Stimulated activated CD8-positive, alpha-beta memory T cell treated with anti-CD3 and anti-CD28 coated beads, Interleukin-7, amount 100 ng/mL, for 1 hour (primary cell): Measurements from ENCODE around the gene OSR1.
A peak's percentile ranks its signal among the peaks of the same experiment; 100 is the strongest.
"Not testable (repeated sequence)": the region's sequence is repeated elsewhere in the genome, so short reads cannot be mapped to it uniquely, and the experiment has no call there.

Experiments
- DNase-seq, 2 donors: peaks; one replicate each; pipeline ENCODE4 v3.0.0-alpha.2; 2020; ENCODE audit warnings: low read depth in 2 of 2

The OSR1 gene

DNA sequence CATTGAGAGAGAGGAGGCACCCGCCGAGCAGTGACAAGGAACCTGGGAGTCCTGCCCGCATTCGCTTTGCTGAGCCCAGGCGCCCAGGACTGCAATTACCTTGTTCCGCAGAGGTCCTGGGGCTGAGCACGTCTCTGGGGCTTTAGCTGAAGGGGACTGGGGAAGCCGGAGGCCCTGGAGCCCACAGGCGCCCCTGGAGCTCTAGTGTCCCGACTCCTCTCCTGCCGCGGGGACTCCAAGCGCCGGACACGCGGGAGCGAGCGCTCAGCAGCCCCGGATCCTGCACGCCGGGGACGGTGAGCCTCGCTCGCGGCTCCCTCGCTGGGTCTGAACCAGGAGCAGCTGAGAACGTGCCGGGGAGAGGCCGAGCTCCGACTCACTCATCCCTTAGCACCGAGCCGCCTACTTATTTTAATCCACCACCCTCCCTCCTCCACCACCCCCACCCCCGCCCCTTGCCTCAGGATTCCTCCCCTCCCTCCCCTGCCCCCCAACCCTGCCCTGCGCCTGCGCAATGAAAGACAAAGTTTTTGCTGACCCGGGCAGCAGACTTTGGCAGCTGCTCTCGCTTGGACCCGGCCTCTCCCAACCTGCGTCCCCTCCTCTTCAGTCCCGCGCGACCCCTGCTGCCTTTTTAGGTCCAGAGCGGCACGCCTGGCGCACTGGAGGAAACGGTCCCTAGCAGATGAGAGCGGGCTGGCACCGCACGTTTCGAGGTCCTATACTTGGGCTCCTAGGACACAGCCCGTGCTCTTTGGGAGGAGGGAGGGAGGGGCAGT is at the start of gene OSR1:
OSR1 (minus strand) TSS at position 382 of the 779 bp plus-strand sequence. CDS start 4,818 bp downstream, outside the sequence.
- DNase-seq: no peak

DNA sequence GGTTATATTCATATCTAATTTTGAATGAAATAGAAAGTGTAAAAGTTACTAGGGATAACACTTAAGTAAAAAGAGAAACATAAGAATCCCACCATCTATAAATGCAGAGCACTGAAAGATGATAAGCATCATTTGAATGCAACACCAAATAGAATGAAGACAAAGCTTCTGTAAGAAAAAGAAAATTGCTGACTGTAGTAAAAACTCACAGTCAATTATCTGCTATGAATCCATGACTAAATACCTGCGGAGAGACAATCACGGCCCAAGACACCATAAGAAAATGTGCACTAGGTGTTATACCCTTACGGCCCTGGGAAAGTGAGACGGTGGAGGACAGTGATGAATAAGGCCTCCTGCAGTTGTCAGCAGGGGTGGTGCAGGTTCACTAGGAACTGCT is 45.4 kb upstream of the OSR1 start:
- no peak for DNase-seq

DNA sequence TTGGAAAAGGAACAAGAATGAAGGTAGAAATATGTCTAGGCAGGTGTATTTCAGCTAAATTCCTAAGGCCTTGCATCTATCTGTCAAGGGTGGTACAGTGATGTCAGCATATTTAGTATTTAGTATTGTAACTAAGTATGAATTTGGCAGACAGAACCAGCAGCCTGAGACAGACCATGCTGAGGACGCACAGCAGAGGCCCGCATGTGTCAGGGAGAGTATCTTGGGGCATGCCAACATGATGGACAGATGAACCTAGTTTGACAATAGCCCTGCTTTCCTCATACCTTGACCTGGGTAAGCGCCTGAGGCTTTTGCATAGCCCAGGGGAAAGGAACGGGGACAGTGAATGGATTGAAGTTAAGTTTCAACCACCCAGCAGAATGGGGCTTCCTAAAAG is 33.8 kb upstream of the OSR1 start:
- DNase-seq: no peak

DNA sequence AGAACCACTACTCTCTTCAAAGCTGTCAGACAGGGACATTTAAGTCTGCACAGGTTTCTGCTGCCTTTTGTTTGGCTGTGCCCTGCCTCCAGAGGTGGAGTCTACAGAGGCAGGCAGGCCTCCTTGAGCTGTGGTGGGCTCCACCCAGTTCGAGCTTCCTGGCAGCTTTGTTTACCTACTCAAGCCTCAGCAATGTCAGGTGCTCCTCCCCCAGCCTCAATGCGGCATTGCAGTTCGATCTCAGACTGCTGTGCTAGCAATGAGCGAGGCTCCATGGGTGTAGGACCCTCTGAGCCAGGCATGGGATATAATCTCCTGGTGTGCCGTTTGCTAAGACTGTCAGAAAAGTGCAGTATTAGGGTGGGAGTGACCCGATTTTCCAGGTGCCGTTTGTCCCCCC is 31.0 kb upstream of the OSR1 start:
- not testable (repeated sequence) for DNase-seq

GRCh38 chr2:19380532-19380931 is 22.1 kb upstream of the OSR1 start:
- DNase-seq: no peak

GRCh38 chr2:19378939-19379338 is 20.5 kb upstream of the OSR1 start:
- no peak for DNase-seq

DNA sequence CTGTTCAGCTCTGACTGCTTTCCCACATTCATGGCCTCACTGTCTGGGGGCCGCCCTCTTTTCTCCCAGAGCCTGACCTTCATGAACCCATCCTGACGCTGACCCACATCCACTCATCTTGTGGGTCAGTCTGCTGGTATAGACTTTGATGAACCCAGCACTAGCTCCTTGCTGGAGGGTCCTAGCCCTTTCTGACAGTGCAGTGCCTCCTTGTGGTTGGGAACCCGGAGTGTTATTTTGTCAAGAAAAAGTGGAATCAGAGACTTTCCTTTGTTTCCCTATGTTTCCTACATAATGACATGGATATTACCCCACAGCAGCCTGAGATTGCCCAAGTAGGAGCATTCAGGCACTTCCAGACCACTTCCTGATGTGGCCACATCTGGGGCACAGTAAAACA is 19.3 kb upstream of the OSR1 start:
- DNase-seq: no peak

DNA sequence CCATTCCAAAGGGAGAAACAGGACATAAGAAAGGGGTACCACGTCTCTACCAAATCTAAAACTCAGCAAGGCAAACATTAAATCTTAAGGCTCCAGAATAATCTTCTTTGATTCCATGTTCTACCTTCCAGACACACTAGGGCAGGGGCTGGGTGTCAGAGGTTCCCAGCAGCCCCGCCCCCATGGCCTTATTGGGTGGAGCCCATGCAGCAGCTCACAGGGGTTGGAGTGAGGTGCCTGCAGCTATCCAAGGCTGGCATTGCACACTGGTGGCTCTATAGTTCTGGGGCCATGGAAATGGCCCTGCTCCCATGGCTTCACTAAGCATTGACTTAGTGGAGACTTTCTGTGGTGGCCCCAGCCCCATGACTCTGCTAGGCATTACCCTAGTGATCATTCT is 14.9 kb upstream of the OSR1 start:
- DNase-seq: no peak

GRCh38 chr2:19371996-19372582 is 13.7 kb upstream of the OSR1 start:
- no peak for DNase-seq

GRCh38 chr2:19369341-19369955 is 11.0 kb upstream of the OSR1 start:
- DNase-seq: no peak

DNA sequence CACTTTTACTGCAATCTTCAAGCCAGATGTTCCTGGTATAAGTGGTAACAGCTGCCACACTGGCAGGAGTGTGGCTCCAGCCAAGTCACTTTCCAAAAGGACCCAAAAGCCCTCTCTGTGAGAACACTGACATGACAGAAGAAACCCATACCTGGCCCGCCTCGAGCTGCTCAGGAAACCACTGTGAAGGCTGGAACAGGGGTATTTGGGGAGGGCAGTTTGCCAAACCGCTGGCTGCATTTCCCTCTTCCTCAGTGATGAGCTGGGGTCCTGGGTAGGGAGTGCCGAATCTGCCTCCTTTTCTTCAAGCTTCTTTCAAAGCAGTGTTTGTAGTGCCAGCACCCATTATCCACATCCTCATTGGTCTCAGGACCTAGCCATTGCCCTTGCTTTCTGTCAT is 10.3 kb upstream of the OSR1 start:
- DNase-seq: no peak

DNA sequence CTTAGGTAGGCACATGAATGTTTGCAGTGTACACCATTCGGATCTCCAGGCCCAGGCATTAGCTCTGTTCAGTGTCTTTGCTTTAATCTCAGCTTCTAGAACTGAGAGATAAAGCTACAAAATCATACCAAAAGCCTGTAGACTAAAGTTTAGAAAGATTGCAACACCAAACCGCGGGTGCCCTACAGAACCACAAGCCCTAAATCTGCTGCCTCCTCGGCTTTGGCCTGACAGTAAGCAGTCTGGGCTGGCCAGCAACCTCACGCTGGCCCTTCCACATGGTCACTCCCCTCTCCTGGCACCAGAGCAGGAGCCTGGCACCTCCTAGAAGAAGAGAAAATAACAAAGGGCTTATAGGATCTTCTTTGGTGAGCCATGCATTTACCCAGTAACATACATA is 8.9 kb upstream of the OSR1 start:
- DNase-seq: no peak

DNA sequence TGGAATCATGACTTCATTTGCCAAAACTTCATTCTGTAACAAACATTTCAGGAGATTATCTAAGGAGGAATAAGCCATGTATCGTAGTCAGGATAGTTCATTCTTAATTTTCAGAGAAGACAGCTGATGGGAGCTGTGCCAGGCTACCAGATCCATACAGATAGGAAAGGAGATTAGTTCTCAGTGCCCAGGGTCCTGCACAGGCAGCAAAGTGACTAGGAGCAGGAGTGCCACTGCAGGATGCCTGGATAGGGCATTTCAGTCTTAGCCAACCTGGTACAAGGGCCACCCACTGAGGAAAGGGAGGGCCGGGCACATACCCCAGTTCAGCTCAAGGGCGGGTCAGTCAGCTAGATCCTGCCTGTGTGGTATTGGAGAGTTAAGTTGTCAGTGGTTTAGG is 6.7 kb upstream of the OSR1 start:
- DNase-seq: no peak

GRCh38 chr2:19364014-19364413 is 5.6 kb upstream of the OSR1 start:
- DNase-seq: no peak

DNA sequence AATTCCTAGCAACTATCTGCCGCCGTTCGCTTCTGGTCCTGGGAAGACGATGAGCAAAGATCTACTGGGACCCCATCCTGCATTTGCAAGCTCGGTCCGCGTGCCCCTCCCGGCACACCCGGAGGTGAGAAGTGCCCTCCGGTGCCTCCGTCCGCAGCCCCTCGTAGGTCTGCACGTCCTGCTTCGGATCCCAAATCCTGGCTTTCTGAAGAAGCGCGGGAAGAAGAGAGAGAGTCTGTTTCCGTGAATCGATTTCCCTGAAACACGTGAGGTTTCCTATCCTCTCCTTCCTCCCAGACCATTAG is 5.0 kb upstream of the OSR1 start:
- no peak for DNase-seq

- DNase-seq: peak in 1 of 2 donors; percentile 20
These were observed 4.5 kb upstream of the OSR1 start for GRCh38 chr2:19362755-19363473.

- DNase-seq: no peak
These were observed 3.8 kb upstream of the OSR1 start for GRCh38 chr2:19362094-19362754.

GRCh38 chr2:19361325-19361990 is 3.0 kb upstream of the OSR1 start:
- DNase-seq: no peak

GRCh38 chr2:19360966-19361321 is 2.5 kb upstream of the OSR1 start:
- DNase-seq: no peak

DNA sequence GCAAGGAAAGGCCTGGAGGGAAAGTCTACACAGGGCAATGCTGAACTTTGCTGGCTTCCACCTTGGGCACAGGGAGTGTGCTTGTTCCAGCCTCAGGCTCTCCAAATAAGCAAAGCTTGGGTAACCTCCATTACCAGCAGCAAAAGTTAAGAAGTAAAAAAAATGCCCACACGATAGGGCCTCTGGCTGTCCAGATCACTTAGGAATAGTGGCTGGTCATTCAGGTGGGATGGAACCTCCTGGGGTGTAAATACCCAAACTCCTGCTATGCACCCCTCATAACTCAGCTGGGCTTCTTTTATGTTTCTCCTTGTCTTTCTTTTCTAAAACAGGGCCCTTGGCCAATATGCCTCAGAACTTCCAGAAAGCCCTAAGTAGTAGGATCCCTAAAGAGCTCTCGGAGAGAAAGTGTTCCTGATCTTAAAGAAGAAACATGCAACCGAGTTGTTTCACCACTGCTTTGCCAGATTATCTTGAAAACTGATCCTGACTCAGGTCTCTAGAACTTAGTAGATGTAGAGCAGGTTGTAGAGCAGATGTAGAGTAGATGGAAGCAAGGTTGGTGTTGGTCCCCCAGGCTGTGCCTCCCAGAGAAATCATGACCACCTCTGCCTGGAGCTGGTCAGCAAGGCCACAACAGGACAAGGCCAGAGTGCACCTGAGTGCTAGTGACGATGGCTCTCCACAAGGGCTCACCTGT is 2.0 kb upstream of the OSR1 start:
- no peak for DNase-seq

DNA sequence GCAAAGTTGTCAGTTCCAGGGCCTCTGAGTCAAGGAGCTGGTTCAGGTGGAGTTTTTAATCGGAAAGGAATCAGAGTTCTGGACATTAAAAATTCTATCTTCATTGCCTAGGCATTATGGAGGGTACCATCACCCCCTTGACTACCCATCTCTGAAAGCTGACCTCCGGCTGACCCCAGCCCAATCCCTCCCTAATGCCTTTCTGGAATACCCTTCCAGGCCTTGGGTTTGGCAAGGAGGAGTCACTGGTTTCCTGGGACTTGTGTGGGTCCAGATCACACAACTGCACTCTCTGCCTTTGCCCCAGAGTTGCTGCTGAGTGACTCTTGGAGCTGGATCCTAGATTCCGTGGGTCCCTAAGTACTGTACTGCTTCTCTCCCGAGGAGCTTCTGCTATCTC is 1.0 kb upstream of the OSR1 start:
- DNase-seq: no peak
